ENCODE measurements around the gene VASN. TPM values are rescaled to one million over a fixed set of nuclear protein-coding genes. Genes with fewer than 3 reads are reported as not detected.

Gene VASN
- total RNA-seq, 2 experiments from 2014 or later = not detected

GRCh38 chr16:4365014-4365406, 6.6 kb upstream of the VASN start:
- H3K4me3 ChIP-seq (ENCODE audit: low read depth, low read length, poor library complexity, severe bottlenecking) = no peak overlapping the region
- no peaks in the 10 kb centered on the region for H4K20me1 ChIP-seq (ENCODE audit: insufficient read depth, low read length)
- TF ChIP-seq, protein P1, sequence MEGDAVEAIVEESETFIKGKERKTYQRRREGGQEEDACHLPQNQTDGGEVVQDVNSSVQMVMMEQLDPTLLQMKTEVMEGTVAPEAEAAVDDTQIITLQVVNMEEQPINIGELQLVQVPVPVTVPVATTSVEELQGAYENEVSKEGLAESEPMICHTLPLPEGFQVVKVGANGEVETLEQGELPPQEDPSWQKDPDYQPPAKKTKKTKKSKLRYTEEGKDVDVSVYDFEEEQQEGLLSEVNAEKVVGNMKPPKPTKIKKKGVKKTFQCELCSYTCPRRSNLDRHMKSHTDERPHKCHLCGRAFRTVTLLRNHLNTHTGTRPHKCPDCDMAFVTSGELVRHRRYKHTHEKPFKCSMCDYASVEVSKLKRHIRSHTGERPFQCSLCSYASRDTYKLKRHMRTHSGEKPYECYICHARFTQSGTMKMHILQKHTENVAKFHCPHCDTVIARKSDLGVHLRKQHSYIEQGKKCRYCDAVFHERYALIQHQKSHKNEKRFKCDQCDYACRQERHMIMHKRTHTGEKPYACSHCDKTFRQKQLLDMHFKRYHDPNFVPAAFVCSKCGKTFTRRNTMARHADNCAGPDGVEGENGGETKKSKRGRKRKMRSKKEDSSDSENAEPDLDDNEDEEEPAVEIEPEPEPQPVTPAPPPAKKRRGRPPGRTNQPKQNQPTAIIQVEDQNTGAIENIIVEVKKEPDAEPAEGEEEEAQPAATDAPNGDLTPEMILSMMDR (conservative IDR thresholded peaks at IDR 0.05; ENCODE audit: low read length) = no peak
- TF ChIP-seq EZH2phosphoT487 (IDR thresholded peaks at IDR 0.05; ENCODE audit: borderline replicate concordance, low read depth, low read length) = no peak
- H3K4me1 ChIP-seq (ENCODE audit: insufficient read depth, low read length, poor library complexity, severe bottlenecking) = peaks cover 12% of the 10 kb centered on the region
- H3K36me3 ChIP-seq (ENCODE audit: insufficient read depth, low read length) = peaks cover 63% of the 10 kb centered on the region
- no peak overlapping the region for H3K27ac ChIP-seq (ENCODE audit: low read depth, low read length, poor library complexity, severe bottlenecking)
- POLR2A ChIA-PET = no interaction called here
- CTCF ChIA-PET (ENCODE audit: unreplicated experiment) = interaction anchor here (0.7 kb wide), 1 partner anchor 38 kb away, joined by 3 read pairs; no protein-coding TSS in a partner anchor
- intact Hi-C loops (cut with micrococcal nuclease; ENCODE audit: unreplicated experiment) = no loop called here
- H3K4me2 ChIP-seq (ENCODE audit: low read length) = no peak overlapping the region
- H3K9me3 ChIP-seq (ENCODE audit: low read length) = no peaks in the 10 kb centered on the region
- no peak for DNase-seq (ENCODE audit: low spot score)
- no peaks in the 10 kb centered on the region for H3K79me2 ChIP-seq (ENCODE audit: insufficient read depth, low read depth, low read length)
- no peaks in the 10 kb centered on the region for H3K9me2 ChIP-seq (ENCODE audit: insufficient read depth, low read length)
- no TSS peak for BruUV-seq (replicated peaks)
- H2AFZ ChIP-seq (ENCODE audit: low read length) = no peak overlapping the region

GRCh38 chr16:4365615-4366014, 6.0 kb upstream of the VASN start:
- POLR2A ChIA-PET = no interaction called here
- Histone ChIP-seq H3K79me2 (ENCODE audit: insufficient read depth, low read depth, low read length) (no peaks in the 10 kb centered on the region), H3K4me1 (ENCODE audit: insufficient read depth, low read length, poor library complexity, severe bottlenecking) (peaks cover 12% of the 10 kb centered on the region), H2AFZ (ENCODE audit: low read length) (no peak overlapping the region), H3K36me3 (ENCODE audit: insufficient read depth, low read length) (peaks cover 57% of the 10 kb centered on the region), H3K27ac (ENCODE audit: low read depth, low read length, poor library complexity, severe bottlenecking) (no peak overlapping the region), H3K9me2 (ENCODE audit: insufficient read depth, low read length) (no peaks in the 10 kb centered on the region), H4K20me1 (ENCODE audit: insufficient read depth, low read length) (no peaks in the 10 kb centered on the region), H3K9me3 (ENCODE audit: low read length) (no peaks in the 10 kb centered on the region), H3K4me2 (ENCODE audit: low read length) (no peak overlapping the region), H3K4me3 (ENCODE audit: low read depth, low read length, poor library complexity, severe bottlenecking) (no peak overlapping the region)
- no peak for DNase-seq (ENCODE audit: low spot score)
- CTCF ChIA-PET (ENCODE audit: unreplicated experiment) = interaction anchor here (0.7 kb wide), 1 partner anchor 39 kb away, joined by 3 read pairs; no protein-coding TSS in a partner anchor
- no peak for TF ChIP-seq EZH2phosphoT487 (IDR thresholded peaks at IDR 0.05; ENCODE audit: borderline replicate concordance, low read depth, low read length)
- TF ChIP-seq, protein P1 (conservative IDR thresholded peaks at IDR 0.05; ENCODE audit: low read length) = no peak
- intact Hi-C loops (cut with micrococcal nuclease; ENCODE audit: unreplicated experiment) = no loop called here
- BruUV-seq (replicated peaks) = no TSS peak

DNA sequence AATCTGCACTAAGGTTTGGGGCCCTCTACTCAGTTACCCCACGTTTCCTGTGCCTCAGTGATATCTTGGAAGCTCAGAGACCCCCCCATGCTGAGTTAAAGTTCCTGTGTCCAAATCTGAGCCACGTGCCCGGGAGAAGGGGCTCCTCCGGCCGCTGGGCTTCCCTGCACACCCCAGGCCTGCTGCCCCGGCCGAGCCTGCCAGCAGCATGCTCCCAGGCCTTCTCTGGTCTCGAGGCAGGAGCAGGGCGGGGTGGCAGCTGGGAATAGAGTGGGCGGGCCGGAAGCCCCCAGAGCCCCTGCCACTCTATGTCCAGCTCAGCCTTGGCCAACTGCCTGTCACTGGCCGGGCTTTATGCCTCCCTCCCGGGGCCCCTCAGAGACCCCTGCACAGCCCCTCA, 5.6 kb upstream of the VASN start:
- no TSS peak for BruUV-seq (replicated peaks)
- Histone ChIP-seq H3K27ac (ENCODE audit: low read depth, low read length, poor library complexity, severe bottlenecking) (no peak overlapping the region), H3K4me1 (ENCODE audit: insufficient read depth, low read length, poor library complexity, severe bottlenecking) (peaks cover 12% of the 10 kb centered on the region), H3K9me2 (ENCODE audit: insufficient read depth, low read length) (no peaks in the 10 kb centered on the region), H3K79me2 (ENCODE audit: insufficient read depth, low read depth, low read length) (no peaks in the 10 kb centered on the region), H3K4me2 (ENCODE audit: low read length) (no peak overlapping the region), H3K9me3 (ENCODE audit: low read length) (no peaks in the 10 kb centered on the region), H2AFZ (ENCODE audit: low read length) (no peak overlapping the region), H3K4me3 (ENCODE audit: low read depth, low read length, poor library complexity, severe bottlenecking) (no peak overlapping the region), H4K20me1 (ENCODE audit: insufficient read depth, low read length) (no peaks in the 10 kb centered on the region), H3K36me3 (ENCODE audit: insufficient read depth, low read length) (peaks cover 53% of the 10 kb centered on the region)
- intact Hi-C loops (cut with micrococcal nuclease; ENCODE audit: unreplicated experiment) = no loop called here
- ChIA-PET POLR2A (no interaction called here), CTCF (ENCODE audit: unreplicated experiment) (no interaction called here)
- TF ChIP-seq, protein P1 (conservative IDR thresholded peaks at IDR 0.05; ENCODE audit: low read length) = no peak
- no peak for TF ChIP-seq EZH2phosphoT487 (IDR thresholded peaks at IDR 0.05; ENCODE audit: borderline replicate concordance, low read depth, low read length)
- DNase-seq (ENCODE audit: low spot score) = no peak
